PC-3 (cell line): ENCODE measurements around the gene WDR47.

Experiments
- EZH2phosphoT487 ChIP-seq: fragments of 300-600 bp; sonication (generic); IDR thresholded peaks from 2 replicates; pipeline ENCODE4 v1.6.1; 2018; ENCODE audit warnings: mild to moderate bottlenecking, antibody characterized with exemption, low read length, borderline replicate concordance
- TF ChIP-seq, protein P1 (sequence below): fragments of 300-600 bp; sonication (generic); conservative IDR thresholded peaks from 2 replicates; pipeline ENCODE4 v1.5.1; 2017; ENCODE audit warnings: antibody characterized with exemption, low read depth, mild to moderate bottlenecking, low read length

DNA sequence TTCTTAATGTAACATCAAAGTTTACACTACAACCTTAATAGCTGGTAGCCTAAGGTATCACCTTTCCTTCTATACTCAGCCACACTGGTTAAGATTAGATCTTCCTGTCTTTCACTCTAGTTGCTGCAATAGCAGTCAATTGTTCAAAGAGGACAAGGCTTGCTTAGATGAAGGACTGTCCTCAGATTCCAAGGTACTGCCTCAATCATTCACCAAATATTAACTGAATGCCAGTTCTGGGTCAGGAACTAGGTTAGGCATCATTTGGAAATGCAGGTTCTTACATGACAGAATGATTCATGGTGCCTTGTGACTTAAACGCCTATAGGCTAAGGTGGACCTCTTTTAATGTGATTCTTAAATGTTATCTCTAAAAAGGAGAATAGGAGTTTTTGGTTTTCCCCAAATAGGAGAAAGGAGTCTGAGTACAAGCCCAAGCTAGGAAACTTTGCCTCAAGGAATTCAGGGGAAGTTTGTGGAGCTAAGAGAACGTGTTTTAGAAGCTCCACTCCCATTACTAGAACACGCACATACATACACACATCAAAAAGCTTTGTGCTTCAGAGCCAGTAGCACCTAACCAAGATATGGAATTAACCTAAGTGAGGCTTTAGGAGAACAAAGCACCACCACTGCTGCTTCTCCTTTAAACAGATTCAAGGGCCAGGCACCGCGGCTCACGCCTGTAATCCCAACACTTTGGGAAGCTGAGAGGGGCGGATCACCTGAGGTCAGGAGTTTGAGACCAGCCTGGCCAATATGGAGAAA lies 8.5 kb upstream of the WDR47 start:
- TF ChIP-seq, protein P1, sequence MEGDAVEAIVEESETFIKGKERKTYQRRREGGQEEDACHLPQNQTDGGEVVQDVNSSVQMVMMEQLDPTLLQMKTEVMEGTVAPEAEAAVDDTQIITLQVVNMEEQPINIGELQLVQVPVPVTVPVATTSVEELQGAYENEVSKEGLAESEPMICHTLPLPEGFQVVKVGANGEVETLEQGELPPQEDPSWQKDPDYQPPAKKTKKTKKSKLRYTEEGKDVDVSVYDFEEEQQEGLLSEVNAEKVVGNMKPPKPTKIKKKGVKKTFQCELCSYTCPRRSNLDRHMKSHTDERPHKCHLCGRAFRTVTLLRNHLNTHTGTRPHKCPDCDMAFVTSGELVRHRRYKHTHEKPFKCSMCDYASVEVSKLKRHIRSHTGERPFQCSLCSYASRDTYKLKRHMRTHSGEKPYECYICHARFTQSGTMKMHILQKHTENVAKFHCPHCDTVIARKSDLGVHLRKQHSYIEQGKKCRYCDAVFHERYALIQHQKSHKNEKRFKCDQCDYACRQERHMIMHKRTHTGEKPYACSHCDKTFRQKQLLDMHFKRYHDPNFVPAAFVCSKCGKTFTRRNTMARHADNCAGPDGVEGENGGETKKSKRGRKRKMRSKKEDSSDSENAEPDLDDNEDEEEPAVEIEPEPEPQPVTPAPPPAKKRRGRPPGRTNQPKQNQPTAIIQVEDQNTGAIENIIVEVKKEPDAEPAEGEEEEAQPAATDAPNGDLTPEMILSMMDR: no peak
- TF ChIP-seq EZH2phosphoT487: no peak
